Measurements from ENCODE around the gene NAV1. TPM values are rescaled to one million over a fixed set of nuclear protein-coding genes. Genes with fewer than 3 reads are reported as not detected.

Gene NAV1
- total and polyA plus RNA-seq, 10 donors = 1.1 to 37.2 (median 20.3) TPM

DNA sequence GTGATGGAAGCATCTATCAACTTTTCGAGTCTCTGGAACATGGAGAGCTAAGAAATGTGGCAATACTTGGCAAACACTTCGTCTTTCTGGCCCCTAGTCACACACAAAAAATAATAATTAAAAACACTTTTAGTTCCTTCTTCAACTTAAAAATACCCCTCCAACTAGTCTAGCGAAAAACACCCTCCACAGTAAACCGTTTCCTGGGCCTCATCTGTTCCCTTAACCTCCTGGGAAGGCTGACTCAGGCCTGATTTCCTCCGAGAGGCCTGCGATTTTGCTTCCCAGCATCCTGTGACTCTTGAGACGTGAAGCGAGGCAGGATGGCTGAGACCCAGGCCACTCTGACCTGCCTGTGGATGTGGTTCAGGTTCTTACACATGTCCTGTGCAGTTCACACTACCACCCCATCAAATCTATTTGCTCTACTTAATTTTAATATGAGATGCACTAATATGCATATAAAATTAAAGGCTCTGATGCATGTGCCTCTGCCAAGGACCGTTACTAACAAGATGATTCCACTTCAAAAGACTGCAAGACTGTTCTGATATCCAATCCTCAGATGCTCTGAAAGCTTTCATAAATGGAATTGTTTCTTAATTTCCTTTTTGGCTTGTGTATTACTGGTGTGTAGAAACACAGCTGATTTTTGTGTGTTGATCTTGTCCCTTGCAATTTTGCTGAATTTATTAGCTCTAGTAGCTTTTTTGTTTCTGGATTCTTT is 3.5 kb downstream of the NAV1 start:
- TF ChIP-seq POLR2A (IDR thresholded peaks at IDR 0.05) (no peak), POLR2AphosphoS5 (IDR thresholded peaks at IDR 0.05) (no peak)
- TF ChIP-seq, protein P1, sequence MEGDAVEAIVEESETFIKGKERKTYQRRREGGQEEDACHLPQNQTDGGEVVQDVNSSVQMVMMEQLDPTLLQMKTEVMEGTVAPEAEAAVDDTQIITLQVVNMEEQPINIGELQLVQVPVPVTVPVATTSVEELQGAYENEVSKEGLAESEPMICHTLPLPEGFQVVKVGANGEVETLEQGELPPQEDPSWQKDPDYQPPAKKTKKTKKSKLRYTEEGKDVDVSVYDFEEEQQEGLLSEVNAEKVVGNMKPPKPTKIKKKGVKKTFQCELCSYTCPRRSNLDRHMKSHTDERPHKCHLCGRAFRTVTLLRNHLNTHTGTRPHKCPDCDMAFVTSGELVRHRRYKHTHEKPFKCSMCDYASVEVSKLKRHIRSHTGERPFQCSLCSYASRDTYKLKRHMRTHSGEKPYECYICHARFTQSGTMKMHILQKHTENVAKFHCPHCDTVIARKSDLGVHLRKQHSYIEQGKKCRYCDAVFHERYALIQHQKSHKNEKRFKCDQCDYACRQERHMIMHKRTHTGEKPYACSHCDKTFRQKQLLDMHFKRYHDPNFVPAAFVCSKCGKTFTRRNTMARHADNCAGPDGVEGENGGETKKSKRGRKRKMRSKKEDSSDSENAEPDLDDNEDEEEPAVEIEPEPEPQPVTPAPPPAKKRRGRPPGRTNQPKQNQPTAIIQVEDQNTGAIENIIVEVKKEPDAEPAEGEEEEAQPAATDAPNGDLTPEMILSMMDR (IDR thresholded peaks at IDR 0.05 in 8 of 11, conservative IDR thresholded peaks at IDR 0.05 in 3 of 11) = no peak
- H3K36me3 ChIP-seq = no peaks in the 10 kb centered on the region
- intact Hi-C loops (cut with DNase I; ENCODE audit: low total_unique reads) = no loop called here
- H3K4me1 ChIP-seq = peaks cover 15 to 78% (median 60%) of the 10 kb centered on the region in 6 donors
- peaks cover 0 to 34% (median 24%) of the 10 kb centered on the region in 7 donors for H3K27me3 ChIP-seq (replicated peaks in 1 of 7)
- DNase-seq = no peak
- 41 to 56% (median 50%) methylated on average over 9 of the region's 9 CpGs for WGBS, 5 donors
- no peak overlapping the region for H3K4me3 ChIP-seq
- H3K9me3 ChIP-seq = no peaks in the 10 kb centered on the region
- peak overlapping the region in 7 of 8 donors; percentile 23 to 82 (median 72) for H3K27ac ChIP-seq

GRCh38 chr1:201543871-201544642 is 5.1 kb downstream of the NAV1 start:
- peaks cover 9 to 62% (median 45%) of the 10 kb centered on the region in 6 donors for H3K4me1 ChIP-seq
- TF ChIP-seq POLR2AphosphoS5 (IDR thresholded peaks at IDR 0.05) = no peak
- TF ChIP-seq, protein P1 (IDR thresholded peaks at IDR 0.05 in 8 of 11, conservative IDR thresholded peaks at IDR 0.05 in 3 of 11) = no peak
- TF ChIP-seq POLR2A (IDR thresholded peaks at IDR 0.05) = no peak
- WGBS, 5 donors = 64 to 81% (median 68%) methylated on average over 7 of the region's 7 CpGs
- DNase-seq = no peak
- H3K36me3 ChIP-seq = no peaks in the 10 kb centered on the region
- no peaks in the 10 kb centered on the region for H3K9me3 ChIP-seq
- H3K4me3 ChIP-seq = no peak overlapping the region
- intact Hi-C loops (cut with DNase I; ENCODE audit: low total_unique reads) = no loop called here
- H3K27me3 ChIP-seq (replicated peaks in 1 of 7) = peaks cover 0 to 18% (median 10%) of the 10 kb centered on the region in 7 donors
- H3K27ac ChIP-seq = peak overlapping the region in 4 of 8 donors; percentile 10 to 80 (median 56)

GRCh38 chr1:201544710-201545109 is 5.8 kb downstream of the NAV1 start:
- TF ChIP-seq POLR2A (IDR thresholded peaks at IDR 0.05) (no peak), POLR2AphosphoS5 (IDR thresholded peaks at IDR 0.05) (no peak)
- TF ChIP-seq, protein P1 (IDR thresholded peaks at IDR 0.05 in 8 of 11, conservative IDR thresholded peaks at IDR 0.05 in 3 of 11) = no peak
- Histone ChIP-seq H3K4me1 (peaks cover 5 to 56% (median 39%) of the 10 kb centered on the region in 6 donors), H3K27me3 (replicated peaks in 1 of 7) (peaks cover 0 to 12% (median 4%) of the 10 kb centered on the region in 7 donors), H3K4me3 (no peak overlapping the region), H3K27ac (no peak overlapping the region), H3K36me3 (no peaks in the 10 kb centered on the region), H3K9me3 (no peaks in the 10 kb centered on the region)
- 91 to 97% (median 94%) methylated on average over 3 of the region's 3 CpGs for WGBS, 5 donors
- intact Hi-C loops (cut with DNase I; ENCODE audit: low total_unique reads) = no loop called here
- no peak for DNase-seq

Measured in spleen (tissue), 11 donors.